Mesendoderm (in vitro differentiated cells): ENCODE data around the gene RPGRIP1L.

Experiments used
- DNase-seq: peaks from one replicate; pipeline ENCODE4 v3.0.0; 2013
- H2AK5ac ChIP-seq: 2 replicates; pipeline ENCODE4 v1.6.1; 2013; ENCODE audit warnings: low read length, inconsistent platforms
- H2BK120ac ChIP-seq: 2 replicates; pipeline ENCODE4 v1.6.1; 2013; ENCODE audit warnings: low read depth, mild to moderate bottlenecking, low read length, moderate library complexity, mixed read lengths
- H2BK15ac ChIP-seq: replicated peaks from 2 replicates; pipeline ENCODE4 v1.6.1; 2013; ENCODE audit warnings: low read depth, mild to moderate bottlenecking, moderate library complexity
- H2BK5ac ChIP-seq: 2 replicates; pipeline ENCODE4 v1.6.1; 2013; ENCODE audit warnings: low read length, inconsistent platforms
- H3K18ac ChIP-seq: 2 replicates; pipeline ENCODE4 v1.6.1; 2013; ENCODE audit warnings: mild to moderate bottlenecking, low read length, mixed read lengths
- H3K23ac ChIP-seq: one replicate; pipeline ENCODE4 v1.6.1; 2013; ENCODE audit warnings: low read length
- H3K27ac ChIP-seq: 2 replicates; pipeline ENCODE4 v1.5.1; 2013; ENCODE audit warnings: low read depth, mild to moderate bottlenecking, inconsistent platforms, low read length, moderate library complexity
- H3K27me3 ChIP-seq: 2 replicates; pipeline ENCODE4 v1.6.1; 2013; ENCODE audit warnings: low read length, control low read depth, mild to moderate bottlenecking, inconsistent platforms; ENCODE audit not compliant: insufficient read depth, poor library complexity
- H3K36me3 ChIP-seq: 2 replicates; pipeline ENCODE4 v1.6.1; 2013; ENCODE audit warnings: low read length, inconsistent platforms; ENCODE audit not compliant: control insufficient read depth, insufficient read depth
- H3K4ac ChIP-seq: one replicate; pipeline ENCODE4 v1.6.1; 2013; ENCODE audit warnings: low read depth, mild to moderate bottlenecking, low read length, moderate library complexity
- H3K4me1 ChIP-seq: 2 replicates; pipeline ENCODE4 v1.6.1; 2013; ENCODE audit warnings: low read depth, low read length, inconsistent platforms; ENCODE audit not compliant: control insufficient read depth
- H3K4me2 ChIP-seq: 2 replicates; pipeline ENCODE4 v1.6.1; 2013; ENCODE audit warnings: low read length
- H3K4me3 ChIP-seq: 2 replicates; pipeline ENCODE4 v1.5.1; 2013; ENCODE audit warnings: mild to moderate bottlenecking, low read length
- H3K56ac ChIP-seq: one replicate; pipeline ENCODE4 v1.6.1; 2013; ENCODE audit warnings: low read length
- H3K79me1 ChIP-seq: 2 replicates; pipeline ENCODE4 v1.6.1; 2013; ENCODE audit warnings: low read length, inconsistent platforms
- H3K79me2 ChIP-seq: 2 replicates; pipeline ENCODE4 v1.6.1; 2013; ENCODE audit warnings: mild to moderate bottlenecking, low read length; ENCODE audit not compliant: control insufficient read depth, insufficient read depth
- H3K9ac ChIP-seq: 2 replicates; pipeline ENCODE4 v1.6.1; 2013; ENCODE audit warnings: low read length, inconsistent platforms
- H4K5ac ChIP-seq: one replicate; pipeline ENCODE4 v1.6.1; 2013; ENCODE audit warnings: low read length
- H4K8ac ChIP-seq: one replicate; pipeline ENCODE4 v1.6.1; 2013; ENCODE audit warnings: low read depth, mild to moderate bottlenecking, control low read depth, low read length, moderate library complexity
- WGBS: extraction: QIAGEN DNeasy Blood & Tissue Kit; methylation state at CpG from one replicate; pipeline ENCODE4 v1.1.7; 2013; ENCODE audit warnings: low lambda C conversion rate, missing lambda C conversion rate; ENCODE audit not compliant: insufficient coverage; ENCODE audit errors: extremely low coverage; 5-methylcytosine and 5-hydroxymethylcytosine counted together

The RPGRIP1L gene

GRCh38 chr16:53556521-53556920 is 147.1 kb downstream of the RPGRIP1L start:
- Histone ChIP-seq H2AK5ac (no peak overlapping the region), H4K5ac (no peak overlapping the region), H3K27ac (no peak overlapping the region), H3K18ac (no peak overlapping the region), H3K9ac (no peak overlapping the region), H3K4ac (no peak overlapping the region), H3K4me3 (no peak overlapping the region), H3K4me1 (no peaks in the 10 kb centered on the region), H3K4me2 (no peak overlapping the region), H3K36me3 (no peaks in the 10 kb centered on the region), H2BK15ac (no peak overlapping the region), H3K56ac (no peak overlapping the region), H3K27me3 (no peaks in the 10 kb centered on the region), H3K79me2 (no peaks in the 10 kb centered on the region), H3K79me1 (no peaks in the 10 kb centered on the region), H2BK120ac (no peak overlapping the region), H4K8ac (no peak overlapping the region), H3K23ac (no peak overlapping the region), H2BK5ac (no peak overlapping the region)
- DNase-seq, result no peak
- WGBS, result no CpG with 5 or more reads among the region's 8 CpGs

GRCh38 chr16:53549970-53550690 is 153.5 kb downstream of the RPGRIP1L start:
- Histone ChIP-seq H3K18ac (peak overlapping the region; percentile 28), H3K36me3 (no peaks in the 10 kb centered on the region), H3K27me3 (no peaks in the 10 kb centered on the region), H2AK5ac (no peak overlapping the region), H4K5ac (no peak overlapping the region), H2BK15ac (no peak overlapping the region), H3K4ac (no peak overlapping the region), H3K4me2 (no peak overlapping the region), H3K27ac (peak overlapping the region; percentile 25), H3K23ac (no peak overlapping the region), H3K9ac (no peak overlapping the region), H3K79me2 (no peaks in the 10 kb centered on the region), H4K8ac (no peak overlapping the region), H2BK5ac (no peak overlapping the region), H3K79me1 (no peaks in the 10 kb centered on the region), H3K4me1 (peaks cover 4% of the 10 kb centered on the region), H2BK120ac (no peak overlapping the region), H3K56ac (peak overlapping the region; percentile 51), H3K4me3 (no peak overlapping the region)
- DNase-seq, result peak; percentile 82
- no CpG with 5 or more reads among the region's 18 CpGs for WGBS
